ENCODE results near the gene CDCA5.

CDCA5 gene

DNA sequence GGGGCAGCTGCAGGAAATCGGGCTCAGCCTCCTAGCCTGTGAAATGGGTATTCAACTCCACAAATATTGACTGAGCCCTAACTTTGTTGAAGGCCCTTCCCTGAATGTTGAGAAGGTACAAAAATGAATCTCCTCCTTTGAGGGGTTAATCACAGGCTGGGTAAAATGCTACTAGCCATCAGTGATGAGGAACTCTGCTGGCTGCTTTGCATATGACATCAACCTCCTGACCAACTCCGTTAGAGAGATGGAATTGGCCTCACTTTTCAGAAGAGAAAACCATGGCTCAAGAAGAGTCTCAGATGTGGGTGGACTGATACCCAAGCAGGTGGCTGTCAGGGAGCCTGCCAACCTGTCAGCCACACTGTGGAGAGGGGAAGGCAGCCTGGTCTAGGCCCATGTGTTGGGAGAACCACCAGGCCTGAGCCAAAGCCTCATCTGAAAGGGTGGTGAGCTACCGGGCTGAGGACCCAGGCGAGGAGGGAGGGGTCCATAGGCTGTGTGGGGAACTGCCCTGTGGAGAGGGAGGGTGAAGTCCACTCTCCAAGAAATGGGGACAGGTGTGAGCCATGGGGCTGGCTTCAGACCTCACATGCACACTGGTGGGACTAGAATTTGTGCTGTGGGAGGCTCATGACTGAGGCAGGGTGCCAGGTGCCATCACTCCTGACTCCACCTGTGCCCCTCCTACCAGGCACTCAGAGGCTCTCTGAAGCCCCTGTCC, 11.8 kb downstream of the CDCA5 start:
- DNase-seq (ENCODE audit: low spot score): no peak

DNA sequence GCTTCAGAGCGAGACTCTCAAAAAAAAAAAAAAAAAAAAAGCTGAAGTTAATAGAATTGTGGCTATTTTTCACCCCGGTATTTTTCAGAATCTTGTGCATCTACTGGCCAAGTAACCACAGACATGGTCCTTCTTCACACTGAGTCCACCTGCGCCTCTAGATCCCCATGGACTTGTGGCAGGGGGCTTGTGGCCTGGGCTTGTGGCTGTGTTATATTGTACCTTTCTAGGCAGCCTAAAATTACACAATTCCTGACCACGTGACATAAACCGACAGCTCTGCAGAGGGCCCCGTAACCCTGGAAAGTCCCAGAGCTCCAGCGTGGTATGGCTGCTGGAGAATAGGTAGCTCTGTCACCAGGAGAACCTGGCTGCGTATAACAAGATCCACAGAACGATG, 14.6 kb downstream of the CDCA5 start:
- no peak for DNase-seq (ENCODE audit: low spot score)

DNA sequence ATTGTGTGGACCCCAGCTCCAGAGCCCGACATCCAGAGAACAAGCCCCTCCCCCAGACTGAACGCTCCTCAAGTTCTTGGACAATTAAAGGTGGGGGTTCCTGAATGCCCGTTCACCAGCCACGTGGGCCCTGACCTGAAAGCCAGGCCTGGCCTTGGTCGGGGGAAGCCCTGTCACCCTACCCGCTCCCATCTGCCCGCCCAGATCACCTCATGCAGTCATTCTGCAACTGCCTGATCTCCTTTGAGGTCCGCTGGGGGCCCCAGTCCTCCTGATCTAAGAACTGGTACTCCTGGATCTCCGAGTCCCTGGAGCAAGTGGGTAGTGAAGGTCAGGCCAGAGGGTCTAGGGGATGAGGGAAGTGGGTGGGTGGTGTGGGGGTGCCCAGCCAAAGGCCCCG, 16.4 kb downstream of the CDCA5 start:
- DNase-seq (ENCODE audit: low spot score): no peak

DNA sequence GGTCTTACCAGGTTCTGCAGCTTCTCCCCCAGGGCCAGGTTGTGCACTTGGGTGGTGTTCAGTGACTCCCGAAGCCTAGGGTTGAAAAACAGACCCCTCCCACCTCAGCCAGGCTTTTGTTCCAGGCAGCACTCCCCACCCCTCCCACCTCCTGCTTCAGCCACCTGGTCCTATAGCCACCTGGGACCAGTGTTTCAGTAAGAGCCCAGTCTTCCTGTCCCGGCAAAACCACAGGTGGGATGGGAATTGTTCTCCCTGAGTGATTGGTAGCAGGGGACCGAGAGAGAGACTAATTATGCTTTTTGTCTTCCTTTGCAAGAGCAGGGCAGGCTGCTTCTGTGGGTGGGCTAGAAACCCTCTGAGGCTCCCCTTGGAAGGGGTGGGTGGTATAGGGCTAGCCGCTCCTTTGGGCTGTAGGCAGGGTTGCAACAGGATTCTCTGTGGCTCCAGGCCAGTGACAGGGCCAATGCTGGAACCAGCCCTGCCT, 17.0 kb downstream of the CDCA5 start:
- peak; percentile 70 for DNase-seq (ENCODE audit: low spot score)

DNA sequence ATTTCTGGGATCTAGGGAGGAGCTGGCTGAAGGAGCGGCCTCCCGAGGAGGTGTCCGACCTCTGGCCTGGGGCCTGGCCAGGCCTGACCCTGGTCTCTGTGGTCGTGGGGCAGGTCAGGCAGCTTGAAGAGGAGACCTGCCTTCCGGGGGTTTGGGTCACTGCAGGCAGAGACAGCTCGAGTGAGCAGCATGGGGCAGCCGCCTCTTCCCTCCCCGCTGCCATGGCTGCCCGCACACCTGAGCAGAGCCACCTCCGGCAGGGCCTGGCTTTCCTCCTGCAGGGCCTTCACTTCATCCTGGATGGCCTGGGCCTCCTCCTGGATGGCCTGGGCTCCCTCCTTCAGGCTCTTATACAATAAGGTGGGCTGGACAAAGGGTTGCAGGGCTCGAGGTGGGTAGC, 17.5 kb downstream of the CDCA5 start:
- DNase-seq (ENCODE audit: low spot score): no peak

DNA sequence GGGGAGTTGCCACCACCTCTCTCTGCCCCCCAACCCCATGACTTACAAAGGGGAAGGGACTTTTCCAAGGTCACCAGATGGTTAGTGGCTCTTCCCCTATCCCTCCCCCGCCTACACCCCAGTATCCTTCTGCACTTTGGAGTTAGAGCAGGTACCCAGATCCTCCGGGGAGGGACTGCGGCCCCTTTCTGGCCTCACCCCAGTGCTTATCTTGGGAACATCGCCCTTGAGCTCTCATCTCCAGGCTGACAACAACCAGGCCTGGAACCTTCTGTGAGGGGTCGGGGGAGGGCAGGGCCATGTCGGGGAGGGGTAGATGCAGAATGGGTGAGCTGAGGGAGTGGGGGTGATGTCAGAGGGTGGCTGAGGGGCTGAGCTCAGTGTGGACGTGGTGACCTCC, 18.0 kb downstream of the CDCA5 start:
- DNase-seq (ENCODE audit: low spot score): no peak

DNA sequence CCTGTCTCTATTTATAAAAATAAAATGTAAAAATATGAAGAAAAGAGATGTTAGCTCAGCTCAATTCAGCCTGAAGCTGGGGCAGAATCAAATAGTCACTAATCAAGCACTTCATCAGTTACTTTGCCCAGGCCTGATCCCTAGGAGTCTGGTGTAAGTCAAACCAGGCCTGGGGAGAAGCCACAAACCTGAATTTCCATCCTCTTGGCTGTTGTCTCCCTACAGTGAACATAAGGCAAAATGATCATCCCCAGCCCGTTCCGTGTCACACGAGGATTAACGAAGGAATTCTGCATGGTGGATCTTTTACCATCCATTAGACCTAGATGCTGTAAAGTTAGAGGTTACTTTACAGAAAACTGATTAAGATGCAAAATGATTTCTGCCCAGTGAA, 19.0 kb downstream of the CDCA5 start:
- no peak for DNase-seq (ENCODE audit: low spot score)

DNA sequence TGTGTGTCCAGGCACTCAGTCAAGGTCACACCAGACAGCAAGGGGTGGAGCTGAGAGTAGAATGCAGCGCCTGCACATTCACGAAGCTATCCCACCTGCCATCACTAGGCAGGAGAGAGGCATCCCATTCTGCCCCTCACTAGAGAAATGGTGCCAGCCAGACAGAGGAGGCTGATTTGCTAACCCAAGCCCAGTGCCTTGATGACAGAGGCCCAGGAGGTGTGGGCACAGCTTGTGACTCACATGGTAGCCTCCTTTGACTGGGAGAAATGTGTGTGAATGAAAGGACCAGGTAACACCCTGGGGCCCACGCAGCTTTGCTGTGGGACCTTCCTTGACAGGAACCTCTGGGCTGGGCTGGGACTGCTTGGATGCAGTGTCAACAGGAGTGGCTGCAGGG, 20.3 kb downstream of the CDCA5 start:
- DNase-seq (ENCODE audit: low spot score): no peak

DNA sequence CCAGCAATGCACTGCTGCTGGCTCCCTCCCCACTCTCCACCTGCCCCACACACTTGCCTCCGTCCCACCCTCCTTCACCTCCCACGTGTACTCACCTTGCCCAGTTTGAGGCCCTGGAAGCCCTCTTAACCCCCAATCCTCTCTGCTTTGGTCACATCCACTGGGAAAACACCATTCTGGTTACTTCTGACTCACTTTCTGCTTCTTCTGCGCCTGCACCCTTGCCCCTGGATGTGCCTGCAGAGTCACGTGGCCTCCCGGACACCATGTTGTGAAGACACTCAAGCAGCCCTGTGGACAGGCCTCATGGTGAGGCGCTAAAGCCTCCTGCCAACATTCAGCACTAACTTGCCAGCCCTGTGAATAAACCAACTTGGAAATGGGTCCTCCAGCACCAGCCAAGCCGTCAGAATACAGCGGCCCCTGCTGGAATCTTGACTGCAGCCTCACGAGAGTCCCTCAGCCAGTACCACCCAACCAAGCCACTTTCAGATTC, 22.9 kb downstream of the CDCA5 start:
- DNase-seq (ENCODE audit: low spot score): peak; percentile 78

DNA sequence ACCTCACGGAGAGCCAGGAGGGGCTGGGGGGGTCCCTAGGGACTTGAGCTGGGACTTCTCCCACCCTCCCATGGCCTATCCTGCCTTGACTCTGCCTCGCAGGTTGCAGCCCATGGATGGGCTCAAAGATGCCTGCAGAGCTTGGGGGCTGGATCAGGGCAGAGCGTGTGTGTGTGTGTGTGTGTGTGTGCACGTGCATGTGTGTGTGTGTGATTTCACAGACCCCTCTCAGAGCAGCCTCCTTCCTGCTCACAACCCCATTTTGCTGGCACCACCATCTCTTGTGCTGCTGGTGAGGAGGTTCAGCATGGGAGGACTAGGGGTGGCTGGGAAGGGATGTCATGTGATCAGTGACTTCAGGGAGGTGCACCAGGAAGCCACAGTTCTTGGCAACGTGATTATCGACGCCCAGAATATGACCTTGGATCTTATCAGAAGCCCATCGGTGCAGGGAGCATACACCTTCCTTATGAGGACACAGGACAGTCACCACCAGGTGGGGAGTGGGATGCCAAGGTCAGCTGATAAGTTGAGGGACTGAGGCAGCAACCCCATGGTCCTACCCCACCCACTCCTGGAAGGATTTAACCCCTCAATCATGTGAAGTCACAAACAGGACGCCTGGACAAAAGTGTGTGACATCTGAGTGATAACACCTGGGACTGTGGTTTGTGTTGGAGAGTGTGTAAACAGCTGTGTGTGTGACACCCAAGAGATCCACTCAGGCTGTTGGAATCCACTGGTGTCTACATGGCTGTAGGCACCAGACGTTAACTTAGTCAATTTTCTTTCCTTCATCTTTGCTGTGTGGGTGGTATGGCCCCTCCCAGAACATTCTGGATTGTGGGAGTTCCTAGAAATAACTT, 23.6 kb downstream of the CDCA5 start:
- no peak for DNase-seq (ENCODE audit: low spot score)

DNA sequence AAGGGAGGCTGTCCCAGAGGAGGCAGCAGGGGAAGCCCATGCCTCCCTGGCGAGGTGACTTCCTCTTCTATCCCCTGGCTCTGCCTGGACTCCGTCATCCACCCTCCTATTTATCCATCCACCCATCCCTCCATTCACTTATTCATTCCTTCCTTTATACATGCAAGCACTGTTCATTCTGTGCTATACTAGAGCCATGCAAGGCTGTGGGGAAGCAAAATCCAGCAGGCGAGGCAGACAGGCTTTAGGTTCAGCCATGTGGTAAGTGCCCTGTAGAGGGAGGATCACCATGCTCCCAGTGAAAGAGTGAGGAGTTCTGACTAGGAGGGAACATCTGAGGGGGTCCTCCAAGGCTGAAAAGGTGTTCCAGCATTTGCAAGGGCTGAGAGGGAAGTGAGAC, 24.3 kb downstream of the CDCA5 start:
- DNase-seq (ENCODE audit: low spot score): no peak

DNA sequence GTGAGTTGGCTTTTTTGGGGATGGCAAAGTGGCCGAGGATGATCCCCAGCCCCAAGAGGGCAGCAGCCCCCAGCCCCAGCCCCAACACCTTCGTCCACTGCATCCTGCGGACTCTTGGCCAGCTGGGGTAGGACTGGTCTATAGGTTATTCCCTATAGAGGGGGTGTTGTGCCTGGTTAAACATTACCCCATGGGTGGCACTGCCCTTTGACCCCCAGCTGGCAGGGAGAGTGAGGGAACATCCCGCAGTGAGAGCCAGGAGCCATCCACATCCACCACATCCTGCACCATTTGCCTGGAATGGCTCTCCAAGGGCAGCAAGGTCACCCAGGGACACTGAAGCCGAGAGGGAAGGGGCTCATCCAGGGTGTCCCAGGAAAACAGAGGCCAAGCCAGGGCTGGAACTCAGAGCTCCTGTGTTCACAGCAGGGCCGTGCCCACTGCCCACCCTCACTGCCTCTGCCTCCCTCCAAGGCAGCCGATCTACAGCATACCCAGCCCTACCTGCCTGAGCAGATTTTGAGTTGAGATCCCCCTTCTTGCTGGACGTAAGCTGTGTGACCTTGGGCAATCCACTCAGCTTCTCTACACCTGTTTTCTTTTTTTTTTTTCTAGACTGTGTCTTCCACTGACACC, 25.3 kb downstream of the CDCA5 start, which contains the start of gene NAALADL1:
Gene NAALADL1, minus strand, starts transcription at position 135 of the 636 bp plus-strand sequence. Its CDS starts 32 bp downstream, at position 103.
- DNase-seq (ENCODE audit: low spot score): no peak

DNA sequence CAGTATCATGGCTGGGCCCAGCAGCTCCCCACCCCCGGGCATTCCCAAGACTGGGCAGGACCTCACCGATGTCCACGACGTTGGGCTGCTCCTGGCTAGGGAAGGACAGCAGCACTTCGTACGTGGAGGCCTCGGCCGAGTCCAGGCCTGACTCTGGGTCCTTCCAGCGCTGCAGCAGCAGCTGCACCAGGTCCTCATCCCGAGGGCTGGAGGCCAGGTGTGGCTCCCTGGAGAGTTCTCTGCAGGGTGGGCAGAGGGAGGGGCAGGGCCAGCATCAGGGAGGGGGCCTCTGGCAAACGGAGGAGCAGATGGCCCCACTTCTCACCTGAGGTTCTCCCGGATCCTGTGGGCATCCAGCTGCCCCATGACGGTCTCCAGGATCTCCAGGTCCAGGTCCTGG, 25.8 kb downstream of the CDCA5 start:
- no peak for DNase-seq (ENCODE audit: low spot score)

DNA sequence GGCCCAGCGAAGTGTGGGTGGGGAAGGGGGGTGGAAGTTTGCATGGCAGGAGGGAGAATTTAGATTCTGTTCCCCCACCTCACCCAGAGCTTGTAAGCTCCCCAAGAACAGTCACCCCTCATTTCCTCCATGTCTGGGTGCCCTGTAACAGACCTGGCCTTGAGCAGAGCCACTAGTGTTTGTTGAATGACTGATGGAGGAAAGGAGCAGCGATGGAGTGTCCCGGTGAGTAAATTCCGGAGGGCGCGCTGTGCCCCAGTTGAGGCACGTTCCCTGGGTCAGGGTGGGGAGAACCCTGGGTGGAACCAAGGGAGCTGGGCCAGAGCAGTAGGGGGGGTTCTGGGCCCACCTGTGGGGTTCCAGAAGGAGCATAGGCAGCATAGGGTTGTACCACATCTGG, 26.3 kb downstream of the CDCA5 start:
- DNase-seq (ENCODE audit: low spot score): no peak

DNA sequence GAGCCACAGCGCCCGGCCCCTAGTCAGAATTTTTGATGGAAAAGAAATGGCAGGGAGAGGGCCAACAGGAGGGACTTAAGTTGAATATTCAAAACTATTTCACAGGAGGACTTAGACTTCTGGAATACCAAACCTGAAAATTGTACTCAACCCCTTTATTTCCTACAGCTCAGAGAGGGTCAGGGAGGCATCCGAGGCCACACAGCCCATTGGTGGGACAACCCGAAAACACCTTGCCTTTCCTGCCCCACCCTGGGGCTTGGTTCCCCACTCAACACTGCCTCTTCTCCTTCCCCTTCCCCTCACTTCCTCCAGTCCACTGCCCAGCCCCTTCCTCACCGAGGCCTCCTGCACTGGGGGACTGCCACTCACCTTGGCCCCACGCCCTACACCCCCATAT, 26.8 kb downstream of the CDCA5 start:
- no peak for DNase-seq (ENCODE audit: low spot score)

DNA sequence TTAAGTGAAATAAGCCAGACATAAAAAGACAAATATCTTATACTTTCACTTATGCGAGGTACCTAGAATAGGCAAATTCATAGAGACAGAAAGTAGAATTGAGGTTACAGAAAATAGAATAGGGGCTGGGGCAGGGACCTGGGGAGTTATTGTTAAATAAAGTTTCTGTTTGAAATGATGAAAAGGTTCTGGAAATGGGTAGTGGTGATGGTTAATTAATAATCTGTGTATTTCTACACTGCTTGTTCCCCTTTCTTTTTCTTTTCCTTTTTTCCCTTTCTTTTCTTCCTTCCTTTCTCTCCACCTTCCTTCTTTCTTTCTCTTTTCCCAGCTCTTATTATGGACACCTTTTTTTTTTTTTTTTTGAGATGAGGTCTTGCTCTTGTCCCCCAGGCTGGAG, 28.3 kb downstream of the CDCA5 start:
- DNase-seq (ENCODE audit: low spot score): no peak

DNA sequence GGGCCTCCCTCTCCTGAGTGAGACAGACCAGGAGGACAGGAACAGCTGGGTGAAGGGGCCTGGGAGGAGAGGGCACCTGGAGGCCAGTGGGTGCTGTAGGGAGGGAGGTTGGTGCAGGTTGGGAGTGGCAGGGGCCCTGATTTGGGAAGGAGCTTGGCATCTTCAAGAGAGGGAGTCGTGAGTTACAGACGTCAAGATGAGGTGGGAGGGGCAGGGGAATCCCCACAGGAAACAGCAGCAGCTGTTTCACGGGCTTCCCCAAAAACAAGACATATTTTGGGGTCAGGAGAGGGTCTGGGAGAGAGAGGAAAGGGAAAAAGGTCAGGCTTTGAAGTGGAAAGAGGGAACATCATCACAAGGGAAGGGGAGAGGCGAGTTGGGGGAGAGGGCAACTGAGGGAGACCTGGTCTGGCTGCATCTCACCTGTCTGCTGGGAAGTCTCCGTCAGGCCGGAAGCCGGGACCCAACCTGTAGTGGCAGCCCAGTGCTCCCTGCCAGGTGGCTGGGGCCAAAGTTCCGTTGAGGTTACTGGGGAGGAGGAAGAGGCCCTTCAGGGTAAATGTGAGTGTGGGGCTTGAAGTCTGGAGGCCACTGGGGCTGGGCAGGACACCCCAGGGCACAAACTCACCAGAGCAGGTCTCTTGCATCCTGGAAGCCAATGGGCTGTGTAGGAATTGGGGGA, 29.9 kb downstream of the CDCA5 start:
- no peak for DNase-seq (ENCODE audit: low spot score)

DNA sequence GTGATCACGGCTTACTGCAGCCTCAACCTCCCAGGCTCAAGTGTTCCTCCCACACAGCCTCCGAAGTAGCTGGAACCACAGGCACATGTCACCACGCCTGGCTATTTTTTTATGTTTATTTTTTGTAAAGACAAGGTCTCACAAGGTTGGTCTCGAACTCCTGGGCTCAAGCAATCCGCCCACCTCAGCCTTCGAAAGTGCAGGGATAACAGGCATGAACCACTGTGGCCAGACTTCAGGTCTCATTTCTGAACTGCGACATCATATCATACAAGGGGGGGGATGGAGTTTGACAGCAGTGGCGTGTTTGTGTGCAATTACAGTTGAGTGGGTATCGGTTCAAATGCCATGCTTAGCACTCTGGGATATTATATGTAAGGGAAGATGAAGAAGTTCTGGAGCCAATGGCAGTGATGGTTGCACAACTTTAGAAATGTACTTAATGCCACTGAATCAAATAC, 32.4 kb downstream of the CDCA5 start:
- no peak for DNase-seq (ENCODE audit: low spot score)

DNA sequence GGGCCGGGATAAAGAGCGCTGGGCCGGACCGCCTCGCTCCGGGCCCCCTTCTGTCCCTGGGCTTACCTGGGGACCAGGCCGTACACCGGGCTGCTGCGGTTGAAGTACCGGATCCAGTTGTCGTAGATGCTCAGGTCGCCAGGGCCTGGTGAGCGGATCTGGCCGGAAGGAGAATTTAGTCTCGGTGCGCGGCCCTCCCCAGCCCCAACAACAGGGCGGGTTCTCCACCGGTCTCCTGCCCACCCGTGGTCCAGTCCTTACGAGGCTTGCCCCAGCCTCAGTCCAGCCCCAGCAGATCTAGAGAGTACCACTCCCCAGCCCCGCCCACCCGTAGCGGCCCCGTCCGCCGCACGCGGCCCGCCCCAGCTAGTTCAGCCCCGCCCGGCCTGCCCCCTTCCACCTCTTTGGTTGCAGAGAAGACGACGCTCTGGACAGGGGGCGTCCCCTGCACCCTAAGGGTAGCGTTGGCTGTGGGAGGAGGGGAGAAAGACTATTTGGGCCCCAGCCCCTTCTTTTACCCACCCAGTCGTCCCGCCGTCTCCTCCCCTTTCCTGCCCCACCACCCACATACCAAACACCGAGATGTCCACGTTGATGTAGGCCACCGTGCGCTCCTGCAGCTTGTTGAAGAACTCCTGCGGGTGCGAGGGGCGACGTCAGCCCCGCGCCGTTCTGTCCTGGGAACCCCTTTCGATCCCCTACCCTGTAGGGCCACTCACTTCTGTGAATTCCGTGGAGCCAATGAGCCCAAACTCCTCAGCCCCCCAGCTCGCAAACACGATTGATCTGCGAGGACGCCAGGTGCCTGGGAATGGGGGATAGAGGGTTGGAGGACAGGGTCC, 36.0 kb downstream of the CDCA5 start:
- peak; percentile 70 for DNase-seq (ENCODE audit: low spot score)

DNA sequence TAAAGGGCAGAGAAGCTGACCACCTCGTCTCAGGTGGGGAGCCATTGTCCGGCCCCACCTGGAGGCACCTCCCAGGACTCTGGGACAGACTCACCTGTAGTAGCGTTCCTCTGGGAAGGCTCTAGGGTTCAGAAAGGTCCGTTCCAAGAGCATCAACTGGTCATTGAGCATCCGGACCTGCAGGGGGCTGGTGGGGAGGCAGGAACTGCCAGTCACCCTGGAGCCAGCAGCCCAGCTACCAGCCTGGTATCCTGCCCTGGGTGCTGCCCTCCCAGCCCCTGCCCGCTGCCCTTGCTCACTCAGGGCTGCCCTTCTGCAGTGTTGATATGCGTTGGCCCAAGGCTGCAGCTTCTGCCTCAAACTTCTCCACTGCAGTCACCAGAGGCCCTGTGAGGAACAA, 38.1 kb downstream of the CDCA5 start:
- no peak for DNase-seq (ENCODE audit: low spot score)

DNA sequence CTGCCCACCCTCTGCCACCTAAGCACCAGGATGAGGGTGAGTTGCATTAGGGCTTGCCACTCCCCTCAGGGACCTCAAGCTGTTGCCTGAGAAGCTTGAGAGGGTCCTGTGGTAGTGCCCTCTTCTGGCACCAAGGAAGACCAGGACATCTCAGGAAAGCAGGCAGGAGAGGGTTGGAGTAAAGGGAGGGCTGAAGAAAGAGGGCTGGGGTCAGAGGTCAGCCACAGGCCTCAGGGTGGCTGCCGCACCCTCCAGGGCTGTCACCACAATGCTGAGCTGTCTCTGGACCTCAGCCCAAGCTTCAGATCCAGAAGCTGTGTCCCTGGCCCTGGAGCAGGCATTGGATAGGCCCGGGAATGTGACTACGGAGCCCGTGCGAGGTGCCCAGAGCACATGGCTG, 38.8 kb downstream of the CDCA5 start:
- DNase-seq (ENCODE audit: low spot score): no peak
